Measurements from ENCODE around the gene CYSRT1.

DNA sequence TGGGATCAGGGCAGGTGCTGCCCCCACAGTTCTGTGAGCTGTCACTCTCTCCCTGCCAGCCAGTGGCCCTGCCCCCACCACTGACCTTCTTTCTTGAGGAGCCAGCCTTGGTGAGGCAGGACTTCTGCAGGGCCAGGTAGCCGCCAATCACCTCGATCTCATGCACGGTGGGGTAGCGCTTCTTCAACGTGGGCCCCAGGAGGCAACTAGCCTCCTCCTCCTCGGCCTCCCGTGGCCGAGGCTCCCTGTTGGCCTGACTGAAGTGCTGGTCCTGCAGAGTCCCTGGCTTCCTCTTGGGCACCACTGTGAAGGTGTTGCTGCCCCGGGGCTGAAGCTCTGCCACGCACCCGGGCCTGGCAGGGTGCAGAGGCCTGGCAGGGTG lies 26.1 kb upstream of the CYSRT1 start:
- no peak for TF ChIP-seq CTCF (IDR thresholded peaks at IDR 0.05)
- no peak for TF ChIP-seq POLR2A (IDR thresholded peaks at IDR 0.05)
